OCI-LY7 (cell line): ENCODE results near the gene ZKSCAN5. TPM values are rescaled to one million over a fixed set of nuclear protein-coding genes. Genes with fewer than 3 reads are reported as not detected.
"Not testable (repeated sequence)": the region's sequence is repeated elsewhere in the genome, so short reads cannot be mapped to it uniquely, and the experiment has no call there.

Source experiments
- BruUV-seq: library from RNA; stranded (reverse); fragments of 400-500 nt; replicated peaks from 2 replicates; lab custom pipeline; 2021; lab: Mats Ljungman, UMichigan
- CTCF ChIA-PET: fragments of 300-600 bp; sonication (Branson Sonifier 250); formaldehyde crosslinking; loops from one replicate; lab custom pipeline; 2022; ENCODE audit warnings: antibody characterized with exemption; ENCODE audit not compliant: unreplicated experiment; lab: Charles Lee
- POLR2A ChIA-PET: fragments of 300-600 bp; sonication (Branson Sonifier 250); formaldehyde crosslinking; loops from one replicate; lab custom pipeline; 2022; ENCODE audit warnings: antibody characterized with exemption; lab: Charles Lee
- DNase-seq: peaks from one replicate; pipeline ENCODE4 v3.0.0-alpha.2; 2015; ENCODE audit warnings: low spot score
- H2AFZ ChIP-seq: fragments of 200-600 bp; sonication (generic), shearing (Covaris generic); 2 replicates; pipeline ENCODE4 v1.6.1; 2014; ENCODE audit warnings: mild to moderate bottlenecking, antibody characterized with exemption, low read length, moderate library complexity
- H3K27ac ChIP-seq: fragments of 200-600 bp; sonication (generic); 2 replicates; pipeline ENCODE4 v1.5.1; 2014; ENCODE audit warnings: mixed run types, low read depth, mild to moderate bottlenecking, moderate library complexity, low read length, inconsistent platforms; ENCODE audit not compliant: poor library complexity, severe bottlenecking
- H3K36me3 ChIP-seq: fragments of 200-600 bp; sonication (generic); 2 replicates; pipeline ENCODE4 v1.6.1; 2014; ENCODE audit warnings: mild to moderate bottlenecking, antibody characterized with exemption, low read length, moderate library complexity, mixed read lengths; ENCODE audit not compliant: insufficient read depth
- H3K4me1 ChIP-seq: fragments of 200-600 bp; sonication (generic); 2 replicates; pipeline ENCODE4 v1.5.1; 2014; ENCODE audit warnings: mild to moderate bottlenecking, low read length; ENCODE audit not compliant: insufficient read depth, poor library complexity, severe bottlenecking
- H3K4me2 ChIP-seq: fragments of 200-600 bp; sonication (generic); 2 replicates; pipeline ENCODE4 v1.6.1; 2014; ENCODE audit warnings: mild to moderate bottlenecking, low read length
- H3K4me3 ChIP-seq: fragments of 200-600 bp; sonication (generic); 2 replicates; pipeline ENCODE4 v1.5.1; 2014; ENCODE audit warnings: mild to moderate bottlenecking, low read depth, low read length; ENCODE audit not compliant: poor library complexity, severe bottlenecking
- H3K79me2 ChIP-seq: fragments of 200-600 bp; sonication (generic); 2 replicates; pipeline ENCODE4 v1.6.1; 2016; ENCODE audit warnings: low read depth, mild to moderate bottlenecking, low read length, moderate library complexity, mixed read lengths; ENCODE audit not compliant: insufficient read depth
- H3K9me2 ChIP-seq: fragments of 200-600 bp; sonication (generic); 2 replicates; pipeline ENCODE4 v1.6.1; 2016; ENCODE audit warnings: mild to moderate bottlenecking, low read length, mixed read lengths; ENCODE audit not compliant: insufficient read depth
- H3K9me3 ChIP-seq: fragments of 200-600 bp; sonication (generic); 2 replicates; pipeline ENCODE4 v1.6.1; 2014; ENCODE audit warnings: mild to moderate bottlenecking, mixed run types, low read length, mixed read lengths
- H4K20me1 ChIP-seq: fragments of 200-600 bp; sonication (generic); 2 replicates; pipeline ENCODE4 v1.6.1; 2014; ENCODE audit warnings: mild to moderate bottlenecking, antibody characterized with exemption, low read length, moderate library complexity, mixed read lengths; ENCODE audit not compliant: insufficient read depth
- EZH2phosphoT487 ChIP-seq: fragments of 200-600 bp; sonication (generic); IDR thresholded peaks from 2 replicates; pipeline ENCODE4 v1.6.1; 2018; ENCODE audit warnings: low read depth, borderline replicate concordance, mild to moderate bottlenecking, mixed run types, antibody characterized with exemption, low read length, moderate library complexity, mixed read lengths
- intact Hi-C: fragments of 100-400 bp; cut with micrococcal nuclease; formaldehyde crosslinking; loops from one replicate; pipeline ENCODE4 v1.10.0; 2022; ENCODE audit not compliant: unreplicated experiment
- total RNA-seq, 2 experiments: library from RNA; depleted of rRNA in 1 of 2; stranded (reverse); fragments of >200 nt in 1 of 2; shearing (Covaris generic) in 1 of 2; gene quantifications; 2 replicates each; pipeline ENCODE4 v1.2.3, GENCODE V29; 2014 to 2022
- TF ChIP-seq, protein P1 (sequence below): fragments of 200-600 bp; sonication (generic); conservative IDR thresholded peaks from 2 replicates; pipeline ENCODE4 v1.5.1; 2014; ENCODE audit warnings: mild to moderate bottlenecking, antibody characterized with exemption, low read length, moderate library complexity, mixed read lengths

Gene ZKSCAN5
- total RNA-seq, 2 experiments from 2014 or later, result 12.2 to 14.5 TPM

DNA sequence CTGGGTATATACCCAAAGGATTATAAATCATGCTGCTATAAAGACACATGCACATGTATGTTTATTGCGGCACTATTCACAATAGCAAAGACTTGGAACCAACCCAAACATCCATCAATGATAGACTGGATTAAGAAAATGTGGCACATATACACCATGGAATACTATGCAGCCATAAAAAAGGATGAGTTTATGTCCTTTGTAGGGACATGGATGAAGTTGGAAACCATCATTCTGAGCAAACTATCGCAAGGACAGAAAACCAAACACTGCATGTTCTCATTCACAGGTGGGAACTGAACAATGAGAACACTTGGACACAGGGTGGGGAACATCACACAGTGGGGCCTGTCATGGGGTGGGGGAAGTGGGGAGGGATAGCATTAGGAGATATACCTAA, 45.1 kb downstream of the ZKSCAN5 start:
- Histone ChIP-seq H3K4me1 (peaks cover 12% of the 10 kb centered on the region), H3K36me3 (peaks cover 19% of the 10 kb centered on the region)
- H3K79me2 ChIP-seq, BruUV-seq, intact Hi-C loops, H4K20me1 ChIP-seq, H3K4me2 ChIP-seq, DNase-seq, CTCF ChIA-PET, H3K9me3 ChIP-seq, H2AFZ ChIP-seq, H3K9me2 ChIP-seq, POLR2A ChIA-PET, H3K27ac ChIP-seq, H3K4me3 ChIP-seq: not testable (repeated sequence)

DNA sequence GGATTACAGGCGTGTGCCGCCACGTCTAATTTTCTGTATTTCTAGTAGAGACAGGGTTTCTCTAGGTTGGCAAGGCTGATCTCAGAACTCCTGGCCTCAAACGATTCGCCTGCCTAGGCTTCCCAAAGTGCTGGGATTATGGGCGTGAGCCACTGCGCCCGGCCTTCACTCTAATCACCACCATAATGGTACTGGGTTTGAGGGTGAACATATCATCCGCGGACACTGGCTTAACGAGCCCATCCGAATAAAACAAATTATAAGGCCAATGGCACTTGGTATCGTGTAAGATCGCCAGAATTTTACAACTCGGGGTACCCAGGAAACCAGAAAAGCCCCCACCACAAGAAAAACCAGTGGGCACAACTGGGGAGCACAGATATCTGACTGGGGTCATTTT, 46.9 kb downstream of the ZKSCAN5 start:
- Histone ChIP-seq H2AFZ (peak overlapping the region; percentile 86), H3K9me3 (no peaks in the 10 kb centered on the region), H3K4me1 (peaks cover 12% of the 10 kb centered on the region), H3K36me3 (peaks cover 36% of the 10 kb centered on the region), H3K9me2 (no peaks in the 10 kb centered on the region), H3K27ac (no peak overlapping the region), H3K4me3 (peak overlapping the region; percentile 85), H3K4me2 (peak overlapping the region; percentile 95), H4K20me1 (no peaks in the 10 kb centered on the region), H3K79me2 (peaks cover 26% of the 10 kb centered on the region)
- intact Hi-C loops, result no loop called here
- no TSS peak for BruUV-seq
- ChIA-PET POLR2A (no interaction called here), CTCF (no interaction called here)
- DNase-seq, result no peak
- TF ChIP-seq, protein P1, sequence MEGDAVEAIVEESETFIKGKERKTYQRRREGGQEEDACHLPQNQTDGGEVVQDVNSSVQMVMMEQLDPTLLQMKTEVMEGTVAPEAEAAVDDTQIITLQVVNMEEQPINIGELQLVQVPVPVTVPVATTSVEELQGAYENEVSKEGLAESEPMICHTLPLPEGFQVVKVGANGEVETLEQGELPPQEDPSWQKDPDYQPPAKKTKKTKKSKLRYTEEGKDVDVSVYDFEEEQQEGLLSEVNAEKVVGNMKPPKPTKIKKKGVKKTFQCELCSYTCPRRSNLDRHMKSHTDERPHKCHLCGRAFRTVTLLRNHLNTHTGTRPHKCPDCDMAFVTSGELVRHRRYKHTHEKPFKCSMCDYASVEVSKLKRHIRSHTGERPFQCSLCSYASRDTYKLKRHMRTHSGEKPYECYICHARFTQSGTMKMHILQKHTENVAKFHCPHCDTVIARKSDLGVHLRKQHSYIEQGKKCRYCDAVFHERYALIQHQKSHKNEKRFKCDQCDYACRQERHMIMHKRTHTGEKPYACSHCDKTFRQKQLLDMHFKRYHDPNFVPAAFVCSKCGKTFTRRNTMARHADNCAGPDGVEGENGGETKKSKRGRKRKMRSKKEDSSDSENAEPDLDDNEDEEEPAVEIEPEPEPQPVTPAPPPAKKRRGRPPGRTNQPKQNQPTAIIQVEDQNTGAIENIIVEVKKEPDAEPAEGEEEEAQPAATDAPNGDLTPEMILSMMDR, result no peak
- no peak for TF ChIP-seq EZH2phosphoT487

DNA sequence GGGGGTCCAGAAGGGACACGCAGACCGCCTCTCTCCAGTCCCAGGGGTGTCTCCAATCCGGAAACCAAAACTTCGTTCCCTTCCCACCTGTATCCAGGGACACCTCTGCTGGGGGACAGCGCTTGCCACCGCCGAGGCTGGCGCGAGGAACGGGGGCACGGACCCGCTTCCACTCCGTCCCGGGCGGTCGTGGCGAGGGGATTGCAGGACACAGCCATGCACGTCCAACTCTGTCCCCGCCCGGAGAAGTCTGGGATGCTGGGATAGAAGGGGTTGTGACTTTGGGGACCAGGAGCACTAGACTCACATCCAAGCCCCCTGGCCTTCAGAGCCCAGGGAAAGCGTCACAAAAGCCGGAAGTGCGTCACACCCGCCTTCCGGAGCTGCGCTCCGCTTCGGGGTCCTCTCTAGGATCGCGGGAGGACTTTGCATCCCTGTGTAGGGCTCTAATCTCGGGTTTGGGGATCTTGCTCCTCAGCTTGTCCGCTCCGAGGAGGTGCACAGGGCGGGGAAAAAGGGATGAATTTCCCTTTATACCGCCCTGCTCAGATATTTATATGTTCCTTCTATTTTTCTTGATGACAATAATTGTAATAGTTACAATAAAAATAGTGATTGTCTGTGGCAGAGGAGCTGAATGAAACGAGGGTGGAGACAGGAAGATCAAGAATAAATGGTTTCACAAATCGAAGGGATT, 47.5 kb downstream of the ZKSCAN5 start, which contains the start of gene FAM200A:
FAM200A (minus strand) TSS at position 348 of the 697 bp plus-strand sequence. CDS start 3,707 bp downstream, outside the sequence.
- Histone ChIP-seq H3K9me2 (no peaks in the 10 kb centered on the region), H3K4me1 (peaks cover 17% of the 10 kb centered on the region), H3K4me3 (peak within 1 kb of the TSS; percentile 85), H4K20me1 (no peaks in the 10 kb centered on the region), H3K9me3 (no peaks in the 10 kb centered on the region), H3K4me2 (peak within 1 kb of the TSS; percentile 95), H3K27ac (peak within 1 kb of the TSS; percentile 24), H2AFZ (peak within 1 kb of the TSS; percentile 86), H3K36me3 (peaks cover 42% of the 10 kb centered on the region), H3K79me2 (peaks cover 32% of the 10 kb centered on the region)
- ChIA-PET POLR2A (no interaction called here), CTCF (no interaction called here)
- TF ChIP-seq, protein P1, result no peak
- no peak for TF ChIP-seq EZH2phosphoT487
- peak; percentile 92 for DNase-seq
- intact Hi-C loops, result no loop called here
- no TSS peak for BruUV-seq
